Endothelial cell of umbilical vein (primary cell): ENCODE data around the gene TNFRSF21. TPM values are rescaled to one million over a fixed set of nuclear protein-coding genes. Genes with fewer than 3 reads are reported as not detected.

ENCODE experiments used
- BruUV-seq: library from RNA; stranded (reverse); fragments of 400-500 nt; replicated peaks from 2 replicates; lab custom pipeline; 2021; lab: Mats Ljungman, UMichigan
- CTCF ChIA-PET: fragments of 300-600, 350-600 bp; sonication (Branson Sonifier 250); formaldehyde crosslinking; loops from one replicate; lab custom pipeline; 2021; ENCODE audit warnings: antibody characterized with exemption, inconsistent platforms; lab: Charles Lee
- POLR2A ChIA-PET: fragments of 300-600, 350-600 bp; sonication (Branson Sonifier 250); formaldehyde crosslinking; loops from one replicate; lab custom pipeline; 2021; ENCODE audit warnings: antibody characterized with exemption, inconsistent platforms; lab: Charles Lee
- DNase-seq: peaks from one replicate; pipeline ENCODE4 v3.0.0-alpha.2; 2011; ENCODE audit warnings: low read depth, low spot score
- FAIRE-seq: peaks from 2 replicates; lab custom pipeline; 2011; peaks lifted over from hg19 to GRCh38; lab: Jason Lieb, UNC
- H2AFZ ChIP-seq: 2 replicates; pipeline ENCODE4 v1.6.0; 2012; ENCODE audit warnings: low read depth, low read length, control low read depth, inconsistent platforms
- H3K27ac ChIP-seq: 2 replicates; pipeline ENCODE4 v1.5.1; 2011; ENCODE audit warnings: low read depth, mild to moderate bottlenecking, control low read depth, low read length, moderate library complexity; ENCODE audit not compliant: insufficient read depth
- H3K27me3 ChIP-seq, 2 experiments: 2 replicates each; pipeline versions ENCODE4 v1.6.0 to v1.6.1; 2011; ENCODE audit warnings: low read length in 2 of 2, mixed read lengths in 1 of 2; ENCODE audit not compliant: control insufficient read depth in 2 of 2, insufficient read depth in 2 of 2
- H3K36me3 ChIP-seq, 2 experiments: 2 replicates in 1 of 2; 3 replicates in 1 of 2; pipeline ENCODE4 v1.5.1; 2011; ENCODE audit warnings: low read length in 2 of 2, mild to moderate bottlenecking in 1 of 2, moderate library complexity in 1 of 2; ENCODE audit not compliant: control insufficient read depth in 2 of 2, insufficient read depth in 2 of 2; ENCODE audit errors: extremely low read depth in 1 of 2
- H3K4me1 ChIP-seq: 3 replicates; pipeline ENCODE4 v1.5.1; 2011; ENCODE audit warnings: mild to moderate bottlenecking, low read length; ENCODE audit not compliant: control insufficient read depth, insufficient read depth; ENCODE audit errors: extremely low read depth
- H3K4me2 ChIP-seq: 2 replicates; pipeline ENCODE4 v1.6.1; 2011; ENCODE audit warnings: low read length, control low read depth, mixed read lengths; ENCODE audit not compliant: insufficient read depth
- H3K4me3 ChIP-seq, 3 experiments: fragments of 200-600 bp in 1 of 3; sonication (generic), shearing (Covaris generic) in 1 of 3; replicated peaks in 1 of 3; 2 replicates each; pipeline ENCODE4 v1.5.1; 2011 to 2016; ENCODE audit warnings: control low read depth in 3 of 3, low read length in 3 of 3, mild to moderate bottlenecking in 2 of 3, inconsistent platforms in 1 of 3, low read depth in 1 of 3, moderate library complexity in 1 of 3; ENCODE audit not compliant: insufficient read depth in 1 of 3
- H3K79me2 ChIP-seq: 2 replicates; pipeline ENCODE4 v1.6.0; 2012; ENCODE audit warnings: low read length, inconsistent platforms; ENCODE audit not compliant: control insufficient read depth, insufficient read depth
- H3K9ac ChIP-seq: replicated peaks from 2 replicates; pipeline ENCODE3; 2011; ENCODE audit warnings: low read length, control low read depth; ENCODE audit not compliant: insufficient read depth; ENCODE audit errors: extremely low read depth
- H3K9me1 ChIP-seq: replicated peaks from 3 replicates; pipeline ENCODE4 v1.6.0; 2011; ENCODE audit warnings: mild to moderate bottlenecking, low read length; ENCODE audit not compliant: control insufficient read depth, insufficient read depth; ENCODE audit errors: extremely low read depth
- H3K9me3 ChIP-seq: replicated peaks from 2 replicates; pipeline ENCODE4 v1.5.1; 2012; ENCODE audit warnings: low read length, inconsistent platforms; ENCODE audit not compliant: control insufficient read depth, insufficient read depth
- H4K20me1 ChIP-seq: replicated peaks from 2 replicates; pipeline ENCODE3; 2011; ENCODE audit warnings: mild to moderate bottlenecking, low read length; ENCODE audit not compliant: control insufficient read depth, insufficient read depth; ENCODE audit errors: extremely low read depth
- EZH2 ChIP-seq: IDR thresholded peaks from 2 replicates; pipeline ENCODE4 v1.6.1; 2012; ENCODE audit warnings: borderline replicate concordance, low read depth, mild to moderate bottlenecking, moderate library complexity, low read length, inconsistent platforms; ENCODE audit not compliant: severe bottlenecking
- FOS ChIP-seq: IDR thresholded peaks from 2 replicates; pipeline ENCODE4 v1.6.1; 2011; ENCODE audit warnings: mild to moderate bottlenecking, low read length, moderate library complexity, borderline replicate concordance; ENCODE audit not compliant: insufficient read depth
- GATA2 ChIP-seq: IDR thresholded peaks from 2 replicates; pipeline ENCODE4 v1.7.0; 2011; ENCODE audit warnings: low read depth, mild to moderate bottlenecking, moderate library complexity, mixed read lengths, low read length; ENCODE audit not compliant: insufficient read length, insufficient read depth
- JUN ChIP-seq: IDR thresholded peaks from 2 replicates; pipeline ENCODE4 v1.6.1; 2011; ENCODE audit warnings: borderline replicate concordance, low read depth; ENCODE audit not compliant: insufficient read length, insufficient read depth
- MYC ChIP-seq: IDR thresholded peaks from one replicate; pipeline ENCODE4 v1.6.1; 2011; ENCODE audit warnings: mild to moderate bottlenecking, low read depth, low read length
- POLR2A ChIP-seq: IDR thresholded peaks from 2 replicates; pipeline ENCODE4 v1.6.1; 2012; ENCODE audit warnings: low read depth, mild to moderate bottlenecking, control low read depth, low read length
- POLR2AphosphoS5 ChIP-seq: IDR thresholded peaks from 2 replicates; pipeline ENCODE4 v1.6.1; 2012; ENCODE audit warnings: low read depth, mild to moderate bottlenecking, control low read depth, low read length, moderate library complexity; ENCODE audit not compliant: insufficient read depth
- dilution Hi-C: fragments of 300-500 bp; cut with MboI; formaldehyde crosslinking; loops from one replicate; pipeline ENCODE4 v1.15.0; 2019; ENCODE audit warnings: low sequenced_read_pairs; ENCODE audit not compliant: extremely low pct_ligation_motif_present
- intact Hi-C: fragments of 100-400 bp; cut with micrococcal nuclease; formaldehyde crosslinking; loops from one replicate; pipeline ENCODE4 v1.10.0; 2022
- polyA plus RNA-seq, 4 experiments: library from polyadenylated mRNA; depleted of rRNA in 3 of 4; stranded (reverse) in 3 of 4; unstranded in 1 of 4; fragments of >200 nt; gene quantifications; 2 replicates each; pipeline versions ENCODE4 v1.2.1 to v1.2.3, GENCODE V29; 2011 to 2012; ENCODE audit warnings: missing spikeins in 1 of 4
- total RNA-seq: library from RNA; stranded (reverse); gene quantifications from 2 replicates; pipeline ENCODE4 v1.2.3, GENCODE V29; 2021
- TF ChIP-seq, protein P1 (sequence below): IDR thresholded peaks from 2 replicates; pipeline ENCODE4 v1.6.1; 2011; ENCODE audit not compliant: insufficient read depth, insufficient read length
- TF ChIP-seq, protein P2 (sequence below), 2 donors: IDR thresholded peaks; 1 replicate in 1 of 2; 2 replicates in 1 of 2; pipeline ENCODE4 v1.5.1; 2011; ENCODE audit warnings: low read length in 2 of 2, mild to moderate bottlenecking in 2 of 2, moderate library complexity in 2 of 2, control low read depth in 1 of 2, inconsistent platforms in 1 of 2, low read depth in 1 of 2; ENCODE audit not compliant: insufficient read depth in 1 of 2; ENCODE audit errors: extremely low read depth in 1 of 2

The TNFRSF21 gene
- total and polyA plus RNA-seq, 2 donors (not counting 3 experiments of a cell fraction or from before 2014, with no cell fraction given), result 26.0 to 40.6 TPM

DNA sequence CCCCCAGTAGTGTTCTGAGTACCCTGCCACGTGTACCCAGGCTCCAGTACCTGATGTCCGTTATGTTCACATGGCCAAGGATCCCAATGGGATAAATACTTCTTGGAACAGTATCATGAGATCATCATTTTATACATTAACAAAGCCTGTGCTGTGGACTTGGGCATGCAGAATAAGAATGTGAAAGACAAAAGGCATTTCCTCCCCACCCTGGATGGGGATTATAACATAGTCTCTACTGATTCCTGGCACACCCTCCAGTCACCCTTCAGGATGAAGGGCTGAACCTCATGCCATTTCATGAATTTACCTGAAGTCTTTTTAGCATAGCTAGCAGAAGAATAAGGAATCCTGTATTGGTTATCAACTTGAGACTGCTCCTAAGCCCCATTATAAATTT lies 2.8 kb downstream of the TNFRSF21 start:
- DNase-seq (peak; percentile 23), FAIRE-seq (no peak)
- BruUV-seq, result no TSS peak
- Histone ChIP-seq H2AFZ (no peak overlapping the region), H3K4me1 (peaks cover 16% of the 10 kb centered on the region), H3K4me3 (no peak overlapping the region), H4K20me1 (peaks cover 5% of the 10 kb centered on the region), H3K9me3 (no peaks in the 10 kb centered on the region), H3K9me1 (no peaks in the 10 kb centered on the region), H3K27me3 (no peaks in the 10 kb centered on the region), H3K79me2 (peaks cover 43% of the 10 kb centered on the region), H3K36me3 (no peaks in the 10 kb centered on the region), H3K4me2 (peak overlapping the region; percentile 49), H3K9ac (no peak overlapping the region), H3K27ac (no peak overlapping the region)
- intact Hi-C loops, result loop anchor here (5.0 kb wide), 1 partner anchor 890 kb away; no protein-coding TSS in a partner anchor
- TF ChIP-seq GATA2, result no peak
- TF ChIP-seq, protein P1, sequence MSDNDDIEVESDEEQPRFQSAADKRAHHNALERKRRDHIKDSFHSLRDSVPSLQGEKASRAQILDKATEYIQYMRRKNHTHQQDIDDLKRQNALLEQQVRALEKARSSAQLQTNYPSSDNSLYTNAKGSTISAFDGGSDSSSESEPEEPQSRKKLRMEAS, result no peak
- no peak for TF ChIP-seq MYC
- no peak for TF ChIP-seq POLR2A
- no peak for TF ChIP-seq EZH2
- no peak for TF ChIP-seq JUN
- TF ChIP-seq, protein P2, sequence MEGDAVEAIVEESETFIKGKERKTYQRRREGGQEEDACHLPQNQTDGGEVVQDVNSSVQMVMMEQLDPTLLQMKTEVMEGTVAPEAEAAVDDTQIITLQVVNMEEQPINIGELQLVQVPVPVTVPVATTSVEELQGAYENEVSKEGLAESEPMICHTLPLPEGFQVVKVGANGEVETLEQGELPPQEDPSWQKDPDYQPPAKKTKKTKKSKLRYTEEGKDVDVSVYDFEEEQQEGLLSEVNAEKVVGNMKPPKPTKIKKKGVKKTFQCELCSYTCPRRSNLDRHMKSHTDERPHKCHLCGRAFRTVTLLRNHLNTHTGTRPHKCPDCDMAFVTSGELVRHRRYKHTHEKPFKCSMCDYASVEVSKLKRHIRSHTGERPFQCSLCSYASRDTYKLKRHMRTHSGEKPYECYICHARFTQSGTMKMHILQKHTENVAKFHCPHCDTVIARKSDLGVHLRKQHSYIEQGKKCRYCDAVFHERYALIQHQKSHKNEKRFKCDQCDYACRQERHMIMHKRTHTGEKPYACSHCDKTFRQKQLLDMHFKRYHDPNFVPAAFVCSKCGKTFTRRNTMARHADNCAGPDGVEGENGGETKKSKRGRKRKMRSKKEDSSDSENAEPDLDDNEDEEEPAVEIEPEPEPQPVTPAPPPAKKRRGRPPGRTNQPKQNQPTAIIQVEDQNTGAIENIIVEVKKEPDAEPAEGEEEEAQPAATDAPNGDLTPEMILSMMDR (IDR thresholded peaks at IDR 0.05; ENCODE audit: extremely low read depth in 1 of 2, insufficient read depth in 1 of 2, low read depth in 1 of 2, low read length in 2 of 2), result no peak
- TF ChIP-seq POLR2AphosphoS5, result no peak
- no peak for TF ChIP-seq FOS
- CTCF ChIA-PET, result interaction anchor here (7.4 kb wide), 1 partner anchor 211 kb away, joined by 129 read pairs; no protein-coding TSS in a partner anchor
- dilution Hi-C loops, result no loop called here
- POLR2A ChIA-PET, result no interaction called here
